Neuron (in vitro differentiated cells): ENCODE measurements around the gene HK3.

Experiments used
- H2AFZ ChIP-seq: one replicate; pipeline ENCODE4 v1.6.1; 2013; ENCODE audit warnings: low read depth, mild to moderate bottlenecking, inconsistent platforms, low read length, moderate library complexity
- H3K27me3 ChIP-seq: one replicate; pipeline ENCODE4 v1.6.1; 2013; ENCODE audit warnings: low read length; ENCODE audit not compliant: insufficient read depth
- H3K36me3 ChIP-seq: one replicate; pipeline ENCODE4 v1.6.1; 2013; ENCODE audit warnings: low read length; ENCODE audit not compliant: insufficient read depth
- H3K4me1 ChIP-seq: one replicate; pipeline ENCODE4 v1.6.1; 2013; ENCODE audit warnings: low read length; ENCODE audit not compliant: insufficient read depth
- H3K4me3 ChIP-seq: 2 replicates; pipeline ENCODE4 v1.5.1; 2013; ENCODE audit warnings: mild to moderate bottlenecking, low read length, moderate library complexity
- H3K9me3 ChIP-seq: one replicate; pipeline ENCODE4 v1.6.1; 2013; ENCODE audit warnings: low read length

The HK3 gene

DNA sequence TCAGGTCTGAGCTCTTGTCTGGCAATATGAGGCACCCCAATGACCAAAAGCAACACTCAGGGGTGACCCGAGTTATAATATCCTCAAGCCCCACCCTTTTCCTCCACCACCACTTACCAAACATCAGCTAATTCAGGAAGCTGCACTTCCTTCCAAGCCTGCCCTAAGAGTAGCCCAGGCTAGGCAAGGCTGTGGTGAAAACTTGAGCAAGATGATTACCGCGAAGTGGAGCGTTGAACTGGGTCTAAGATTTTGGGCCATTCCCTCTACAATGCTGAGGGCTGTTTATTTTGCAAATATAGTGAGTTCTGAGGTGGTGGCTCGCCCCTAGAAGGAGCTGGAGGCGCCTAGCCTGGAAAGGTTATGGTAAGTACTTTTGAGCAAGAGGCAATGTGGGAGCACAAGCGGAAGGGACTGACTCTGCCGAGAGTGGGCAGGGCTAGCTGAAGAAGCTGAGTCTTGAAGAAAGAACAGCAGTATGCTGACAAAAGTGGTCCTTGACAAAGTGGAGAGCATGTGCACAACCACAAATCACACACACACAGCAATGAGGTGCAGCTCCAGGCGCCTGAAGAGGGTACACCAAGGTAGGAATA, at the start of gene HK3:
TSS of gene HK3 (minus strand) at position 51 of the 596 bp plus-strand sequence. CDS start 3,187 bp downstream, outside the sequence.
- H3K4me1 ChIP-seq, result peaks cover 9% of the 10 kb centered on the region
- H3K27me3 ChIP-seq, result no peaks in the 10 kb centered on the region
- peaks cover 25% of the 10 kb centered on the region for H3K36me3 ChIP-seq
- H3K4me3 ChIP-seq, result no peak within 1 kb of the TSS
- H3K9me3 ChIP-seq, result no peaks in the 10 kb centered on the region
- no peak within 1 kb of the TSS for H2AFZ ChIP-seq

GRCh38 chr5:176948458-176948857, 49.3 kb upstream of the HK3 start:
- peaks cover 56% of the 10 kb centered on the region for H3K36me3 ChIP-seq

DNA sequence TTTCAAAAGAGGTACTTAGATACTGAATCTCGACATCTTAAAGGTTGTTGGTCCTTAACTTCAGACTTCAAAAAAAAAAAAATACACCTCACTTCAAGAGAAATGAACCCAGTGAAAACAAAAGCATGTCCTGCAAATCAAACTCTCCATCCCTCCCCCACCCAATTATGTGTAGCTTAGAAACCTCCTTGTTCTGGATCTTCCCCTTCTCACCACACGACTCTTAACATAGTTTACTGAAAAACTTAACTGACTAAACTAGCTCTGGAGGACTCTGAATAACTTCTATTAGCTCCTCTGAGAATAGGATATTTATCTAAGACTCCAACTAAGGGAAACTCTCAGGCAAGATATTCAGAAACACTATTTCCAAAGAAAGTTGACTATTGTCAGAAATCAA, 48.7 kb upstream of the HK3 start:
- Histone ChIP-seq H2AFZ (no peak overlapping the region), H3K4me1 (no peaks in the 10 kb centered on the region), H3K9me3 (no peaks in the 10 kb centered on the region), H3K36me3 (peaks cover 60% of the 10 kb centered on the region), H3K27me3 (no peaks in the 10 kb centered on the region), H3K4me3 (no peak overlapping the region)

More at GRCh38 chr5:176948458-176948857, 49.3 kb upstream of the HK3 start:
- Histone ChIP-seq H3K9me3 (no peaks in the 10 kb centered on the region), H3K4me1 (no peaks in the 10 kb centered on the region), H2AFZ (no peak overlapping the region), H3K27me3 (no peaks in the 10 kb centered on the region), H3K4me3 (no peak overlapping the region)

DNA sequence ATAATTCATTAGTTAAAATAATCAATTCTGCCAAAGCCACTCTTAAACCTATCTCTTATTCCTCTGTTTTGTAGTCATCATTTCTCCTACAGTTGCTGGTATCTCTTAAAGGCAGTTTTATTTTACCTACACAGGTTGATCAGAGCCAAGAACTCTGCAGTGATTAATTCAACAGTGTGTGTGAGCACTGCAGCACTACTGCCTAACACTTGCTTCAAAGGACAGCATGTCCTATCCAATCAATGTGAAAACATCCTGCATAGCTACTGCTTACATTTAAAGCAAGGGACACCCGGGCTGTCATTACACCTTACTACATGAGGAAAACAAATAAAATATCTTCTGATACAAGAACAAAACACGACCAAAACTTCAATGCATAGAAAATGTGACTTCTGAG, 45.1 kb upstream of the HK3 start:
- Histone ChIP-seq H3K27me3 (no peaks in the 10 kb centered on the region), H3K9me3 (no peaks in the 10 kb centered on the region), H2AFZ (no peak overlapping the region), H3K4me1 (no peaks in the 10 kb centered on the region), H3K36me3 (peaks cover 58% of the 10 kb centered on the region), H3K4me3 (no peak overlapping the region)

GRCh38 chr5:176943816-176944215, 44.7 kb upstream of the HK3 start:
- H2AFZ ChIP-seq, result no peak overlapping the region
- H3K4me1 ChIP-seq, result no peaks in the 10 kb centered on the region
- no peak overlapping the region for H3K4me3 ChIP-seq
- H3K27me3 ChIP-seq, result no peaks in the 10 kb centered on the region
- peaks cover 55% of the 10 kb centered on the region for H3K36me3 ChIP-seq
- H3K9me3 ChIP-seq, result no peaks in the 10 kb centered on the region

DNA sequence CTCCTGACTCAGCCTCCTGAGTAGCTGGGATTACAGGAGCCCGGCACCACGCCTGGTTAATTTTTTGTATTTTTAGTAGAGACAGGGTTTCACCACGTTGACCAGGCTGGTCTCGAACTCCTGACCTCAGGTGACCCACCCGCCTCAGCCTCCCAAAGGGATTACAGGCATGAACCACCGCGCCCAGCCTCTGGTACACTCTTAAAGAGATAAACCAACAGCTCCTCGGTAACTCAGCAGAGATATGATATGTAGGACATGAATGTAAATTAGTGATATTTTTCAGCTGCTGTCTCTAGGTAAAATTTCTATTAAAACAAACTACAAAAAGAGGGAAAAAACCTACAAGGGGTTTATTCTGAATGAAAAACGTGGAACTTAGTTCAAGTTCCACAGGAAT, 42.8 kb upstream of the HK3 start:
- Histone ChIP-seq H3K27me3 (no peaks in the 10 kb centered on the region), H3K4me3 (no peak overlapping the region), H3K9me3 (no peaks in the 10 kb centered on the region), H3K36me3 (peaks cover 45% of the 10 kb centered on the region), H2AFZ (no peak overlapping the region), H3K4me1 (no peaks in the 10 kb centered on the region)

DNA sequence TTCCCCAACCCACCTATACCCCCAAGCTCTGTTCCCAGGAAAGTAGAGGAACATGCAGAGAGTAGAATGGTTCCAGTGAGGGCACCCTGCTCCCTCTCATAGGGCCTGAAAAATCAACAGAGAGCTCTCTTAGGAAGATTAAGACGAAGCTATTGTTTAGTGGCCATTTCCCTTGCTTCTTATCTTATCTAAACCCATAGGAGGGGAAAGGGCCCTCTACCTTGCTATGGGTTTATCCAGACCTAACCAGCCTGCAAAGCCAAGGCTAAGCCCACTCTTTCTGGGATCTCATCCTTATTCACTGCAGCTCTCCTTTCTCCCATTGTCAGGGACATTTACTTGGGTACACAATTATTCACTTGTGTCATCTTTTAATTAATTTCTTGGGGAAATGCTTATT, 39.3 kb upstream of the HK3 start:
- H3K36me3 ChIP-seq, result peaks cover 37% of the 10 kb centered on the region

DNA sequence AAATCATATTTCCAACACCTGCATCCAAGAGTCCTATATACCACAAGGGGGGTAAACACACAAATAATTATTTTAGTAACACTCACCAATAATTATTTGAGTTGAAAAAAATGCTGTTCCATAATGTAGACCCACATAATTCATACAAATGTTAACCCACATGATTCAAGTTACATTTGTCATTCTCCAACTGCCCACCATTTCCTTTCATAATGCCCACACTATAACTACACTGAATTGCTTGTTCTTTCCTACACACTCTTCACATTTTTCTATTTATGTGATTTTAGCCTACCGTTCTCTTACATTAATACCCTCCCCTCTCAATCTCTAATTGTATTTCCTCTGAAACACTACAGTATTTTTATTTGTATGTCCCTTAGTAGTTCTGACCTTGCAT, 35.9 kb upstream of the HK3 start:
- H2AFZ ChIP-seq, result no peak overlapping the region
- H3K27me3 ChIP-seq, result no peaks in the 10 kb centered on the region
- H3K9me3 ChIP-seq, result no peaks in the 10 kb centered on the region
- H3K4me3 ChIP-seq, result no peak overlapping the region
- H3K4me1 ChIP-seq, result no peaks in the 10 kb centered on the region
- H3K36me3 ChIP-seq, result peaks cover 32% of the 10 kb centered on the region

More for the DNA sequence above, 39.3 kb upstream of the HK3 start:
- H3K4me3 ChIP-seq, result no peak overlapping the region
- no peaks in the 10 kb centered on the region for H3K4me1 ChIP-seq
- no peaks in the 10 kb centered on the region for H3K27me3 ChIP-seq
- H3K9me3 ChIP-seq, result no peaks in the 10 kb centered on the region
- H2AFZ ChIP-seq, result no peak overlapping the region

- H3K27me3 ChIP-seq, result no peaks in the 10 kb centered on the region
- H3K4me1 ChIP-seq, result no peaks in the 10 kb centered on the region
- no peak overlapping the region for H3K4me3 ChIP-seq
- H3K36me3 ChIP-seq, result peaks cover 26% of the 10 kb centered on the region
- no peak overlapping the region for H2AFZ ChIP-seq
- no peaks in the 10 kb centered on the region for H3K9me3 ChIP-seq
These were observed 35.3 kb upstream of the HK3 start for GRCh38 chr5:176934309-176934930.

GRCh38 chr5:176929654-176930053, 30.5 kb upstream of the HK3 start:
- Histone ChIP-seq H3K9me3 (no peaks in the 10 kb centered on the region), H3K4me3 (no peak overlapping the region), H2AFZ (no peak overlapping the region), H3K4me1 (no peaks in the 10 kb centered on the region), H3K27me3 (no peaks in the 10 kb centered on the region), H3K36me3 (peaks cover 22% of the 10 kb centered on the region)

DNA sequence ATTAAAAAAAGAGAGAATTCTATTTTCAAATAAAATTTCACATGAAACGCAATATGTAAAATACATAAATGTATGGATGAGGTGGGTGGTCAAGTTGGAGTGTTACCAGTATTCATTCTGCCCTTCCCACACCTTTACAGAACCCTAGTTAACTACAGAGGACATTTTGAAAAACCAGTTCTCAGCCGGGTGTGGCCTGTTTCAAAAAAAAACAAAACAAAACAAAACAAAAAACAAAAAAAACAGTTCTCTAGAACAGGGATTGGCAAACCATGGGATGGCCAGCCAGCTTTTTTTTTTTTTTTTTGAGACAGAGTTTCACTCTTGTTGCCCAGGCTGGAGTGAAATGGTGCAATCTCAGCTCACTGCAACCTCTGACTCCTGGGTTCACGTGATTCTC, 28.4 kb upstream of the HK3 start:
- H3K4me1 ChIP-seq, result no peaks in the 10 kb centered on the region
- H3K27me3 ChIP-seq, result no peaks in the 10 kb centered on the region
- no peaks in the 10 kb centered on the region for H3K9me3 ChIP-seq
- no peak overlapping the region for H3K4me3 ChIP-seq
- H3K36me3 ChIP-seq, result peaks cover 13% of the 10 kb centered on the region
- H2AFZ ChIP-seq, result no peak overlapping the region

GRCh38 chr5:176922817-176923216, 23.7 kb upstream of the HK3 start:
- Histone ChIP-seq H3K27me3 (no peaks in the 10 kb centered on the region), H3K9me3 (no peaks in the 10 kb centered on the region), H3K4me1 (peaks cover 19% of the 10 kb centered on the region), H3K4me3 (no peak overlapping the region), H2AFZ (no peak overlapping the region), H3K36me3 (peaks cover 10% of the 10 kb centered on the region)

DNA sequence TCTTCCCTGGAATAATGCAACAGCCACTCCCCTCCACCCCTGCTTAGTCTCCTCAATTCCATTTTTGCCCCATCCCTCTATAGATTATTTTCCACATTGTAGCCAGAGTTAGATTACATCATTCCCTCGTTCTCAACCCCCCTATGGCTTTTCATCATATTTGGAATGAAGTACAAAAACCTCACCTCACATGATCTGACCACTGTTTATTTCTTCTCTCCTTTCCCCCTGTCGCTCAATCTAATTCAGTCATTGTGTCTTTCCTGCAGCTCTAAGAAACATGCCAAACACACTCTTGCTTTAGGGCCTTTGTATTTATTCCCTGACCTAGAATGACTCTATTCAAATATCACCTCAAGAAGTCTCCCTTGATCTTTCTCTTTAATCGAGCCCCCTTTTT, 22.6 kb upstream of the HK3 start:
- Histone ChIP-seq H3K4me3 (no peak overlapping the region), H3K9me3 (no peaks in the 10 kb centered on the region), H3K27me3 (no peaks in the 10 kb centered on the region), H2AFZ (no peak overlapping the region), H3K36me3 (peaks cover 10% of the 10 kb centered on the region), H3K4me1 (peaks cover 19% of the 10 kb centered on the region)

DNA sequence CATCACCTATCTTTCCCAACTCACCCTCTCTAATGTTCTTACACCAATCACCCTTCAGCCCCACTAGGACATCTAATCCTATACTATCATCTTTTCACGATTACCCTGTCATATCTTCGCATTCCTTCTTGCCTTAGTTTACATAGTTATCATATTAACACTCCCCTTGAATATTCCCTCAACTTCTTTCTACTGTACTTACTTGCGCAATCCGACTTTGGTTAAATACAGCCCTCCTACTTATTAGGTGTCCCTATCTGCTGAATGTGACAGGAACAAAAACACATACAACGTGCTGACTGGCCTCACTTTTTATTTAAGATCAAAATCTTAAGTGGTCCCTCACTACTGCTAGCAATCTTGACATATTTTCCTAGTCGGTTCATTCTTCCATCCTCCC, 19.5 kb upstream of the HK3 start:
- no peak overlapping the region for H3K4me3 ChIP-seq
- peaks cover 16% of the 10 kb centered on the region for H3K36me3 ChIP-seq
- H3K4me1 ChIP-seq, result peaks cover 19% of the 10 kb centered on the region
- no peak overlapping the region for H2AFZ ChIP-seq
- no peaks in the 10 kb centered on the region for H3K9me3 ChIP-seq
- H3K27me3 ChIP-seq, result no peaks in the 10 kb centered on the region
